ENCODE data around the gene NUP214. TPM values are rescaled to one million over a fixed set of nuclear protein-coding genes. Genes with fewer than 3 reads are reported as not detected.

Gene NUP214
- total and polyA plus RNA-seq, 2 of the 8 experiments (the other 6 are each of a cell fraction or from before 2014, with no cell fraction given) = 28.6 to 50.2 TPM

DNA sequence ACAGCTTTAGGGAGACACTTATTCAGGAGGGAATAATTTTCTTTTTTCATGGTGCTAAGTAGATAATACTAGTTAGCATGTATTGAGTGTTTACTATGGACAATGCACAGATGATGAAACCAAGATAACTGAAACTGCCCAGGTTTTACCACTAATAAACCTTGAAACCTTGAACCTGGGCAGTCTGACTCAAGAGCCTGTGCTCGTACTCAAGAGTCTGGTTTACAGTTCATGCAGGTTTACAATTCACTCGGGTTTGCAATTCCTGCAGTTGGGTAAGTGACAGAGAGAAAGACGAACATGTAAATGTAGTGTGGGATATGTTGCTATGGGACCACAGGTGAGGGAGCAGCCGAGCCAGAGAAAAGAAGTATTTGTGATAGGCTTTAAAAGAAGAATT, 28.2 kb downstream of the NUP214 start:
- POLR2A ChIA-PET (ENCODE audit: partially characterized antibody) = interaction anchor here (1.8 kb wide), 1 partner anchor 9 kb away, joined by 4 read pairs; no protein-coding TSS in a partner anchor
- Histone ChIP-seq H3K23me2 (ENCODE audit: low read depth, low read length) (no peaks in the 10 kb centered on the region), H4K8ac (ENCODE audit: extremely low read depth, insufficient read depth, low read length) (no peak overlapping the region), H2AFZ (ENCODE audit: low read length) (no peak overlapping the region), H3K4me2 (ENCODE audit: insufficient read depth in 1 of 2, low read depth in 2 of 2, low read length in 2 of 2) (no peak overlapping the region), H2BK20ac (ENCODE audit: low read length) (no peak overlapping the region), H3K4me3 (ENCODE audit: extremely low read depth in 1 of 4, insufficient read depth in 2 of 4, low read depth in 3 of 4, low read length in 4 of 4) (no peak overlapping the region), H2BK5ac (ENCODE audit: low read depth, low read length) (no peak overlapping the region), H3K27ac (ENCODE audit: low read depth, low read length) (no peak overlapping the region), H3K27me3 (replicated peaks in 1 of 4; ENCODE audit: control insufficient read depth in 3 of 4, extremely low read depth in 1 of 4, insufficient read depth in 3 of 4, low read length in 3 of 4) (no peaks in the 10 kb centered on the region), H3K9me3 (ENCODE audit: insufficient read depth in 2 of 2, low read depth in 1 of 2, low read length in 1 of 2) (no peaks in the 10 kb centered on the region), H3K9ac (replicated peaks in 1 of 4; ENCODE audit: extremely low read depth in 1 of 4, low read depth in 3 of 4, low read length in 3 of 4) (no peak overlapping the region), H4K91ac (replicated peaks; ENCODE audit: insufficient read length, low read length) (no peak overlapping the region), H3K18ac (ENCODE audit: extremely low read depth, low read length) (no peak overlapping the region), H2BK15ac (ENCODE audit: low read length) (no peak overlapping the region), H3K79me2 (ENCODE audit: control insufficient read depth in 1 of 2, insufficient read depth in 2 of 2, low read length in 2 of 2) (no peaks in the 10 kb centered on the region), H4K20me1 (replicated peaks in 1 of 2; ENCODE audit: control insufficient read depth in 1 of 2, insufficient read depth in 2 of 2, low read length in 2 of 2) (peaks cover 0 to 3% of the 10 kb centered on the region in 2 experiments), H3K23ac (ENCODE audit: insufficient read length) (no peak overlapping the region), H3K4me1 (replicated peaks in 1 of 4; ENCODE audit: control insufficient read depth in 3 of 4, insufficient read depth in 4 of 4, low read length in 3 of 4) (no peaks in the 10 kb centered on the region), H3K36me3 (ENCODE audit: control insufficient read depth in 2 of 4, insufficient read depth in 4 of 4, low read length in 3 of 4) (peaks cover 10 to 55% (median 39%) of the 10 kb centered on the region in 4 experiments), H2BK12ac (ENCODE audit: low read depth, low read length) (no peak overlapping the region), H3K79me1 (ENCODE audit: low read depth, low read length) (no peaks in the 10 kb centered on the region), H4K5ac (ENCODE audit: insufficient read length, low read depth, low read length) (no peak overlapping the region), H3K4ac (replicated peaks; ENCODE audit: insufficient read length, low read depth, low read length) (no peak overlapping the region), H2AK5ac (ENCODE audit: low read depth, low read length) (no peak overlapping the region), H2BK120ac (replicated peaks; ENCODE audit: low read depth, low read length) (no peak overlapping the region), H3K14ac (ENCODE audit: insufficient read length) (no peak overlapping the region), H3K56ac (replicated peaks; ENCODE audit: insufficient read length, low read depth, low read length) (no peak overlapping the region)
- no peak for FAIRE-seq
- no peak for DNase-seq (ENCODE audit: low read depth in 1 of 2, low spot score in 2 of 2)
- CTCF ChIA-PET (ENCODE audit: partially characterized antibody) = interaction anchor here (1.3 to 1.9 kb wide), 2 partner anchors 25 to 183 kb away, joined by 3 to 4 read pairs; no protein-coding TSS in a partner anchor
- 94% methylated on average over 4 of the region's 4 CpGs; no CpG with 5 or more reads in 1 of the 2 experiments for WGBS, 2 experiments (ENCODE audit: extremely low coverage in 1 of 2, insufficient coverage in 1 of 2, insufficient read length in 1 of 2, insufficient replicate concordance in 2 of 2, low coverage in 1 of 2, low lambda C conversion rate in 2 of 2, missing lambda C conversion rate in 1 of 2)
- TF ChIP-seq RAD21 (IDR thresholded peaks at IDR 0.05 in 1 of 2, conservative IDR thresholded peaks at IDR 0.05 in 1 of 2; ENCODE audit: low read depth in 2 of 2, low read length in 2 of 2) (no peak), KDM1A (IDR thresholded peaks at IDR 0.05; ENCODE audit: borderline replicate concordance, low read length) (no peak), SP2 (IDR thresholded peaks at IDR 0.05; ENCODE audit: low read length) (no peak), GABPA (IDR thresholded peaks at IDR 0.05; ENCODE audit: borderline replicate concordance, insufficient read depth, low read length) (no peak), EZH2 (IDR thresholded peaks at IDR 0.05; ENCODE audit: low read depth, low read length, severe bottlenecking) (no peak), HDAC6 (IDR thresholded peaks at IDR 0.05; ENCODE audit: low read depth, low read length) (no peak), CTBP2 (IDR thresholded peaks at IDR 0.05; ENCODE audit: borderline replicate concordance, insufficient read depth, insufficient read length, low read length) (no peak)
- TF ChIP-seq, protein P1, sequence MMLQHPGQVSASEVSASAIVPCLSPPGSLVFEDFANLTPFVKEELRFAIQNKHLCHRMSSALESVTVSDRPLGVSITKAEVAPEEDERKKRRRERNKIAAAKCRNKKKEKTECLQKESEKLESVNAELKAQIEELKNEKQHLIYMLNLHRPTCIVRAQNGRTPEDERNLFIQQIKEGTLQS (IDR thresholded peaks at IDR 0.05; ENCODE audit: insufficient read depth, low read depth, low read length) = no peak

All from H1 (cell line).